Activated B cell treated with CpG ODN at 0.5 μM for 24 hours (primary cell): ENCODE data around the gene WARS2. TPM values are rescaled to one million over a fixed set of nuclear protein-coding genes. Genes with fewer than 3 reads are reported as not detected.

Source experiments
- ATAC-seq: fragments of 200-7000 bp; cut with Tn5 transposase; one replicate; pipeline ENCODE4 v1.10.0; 2021; ENCODE audit warnings: low read depth, mild to moderate bottlenecking, moderate library complexity
- CTCF ChIA-PET: fragments of 350-600 bp; sonication (Branson Sonifier 250); formaldehyde crosslinking; loops from one replicate; lab custom pipeline; 2021; ENCODE audit warnings: antibody characterized with exemption; lab: Charles Lee
- POLR2A ChIA-PET: fragments of 350-600 bp; sonication (Branson Sonifier 250); formaldehyde crosslinking; loops from one replicate; lab custom pipeline; 2021; ENCODE audit warnings: antibody characterized with exemption; lab: Charles Lee
- DNase-seq: peaks from one replicate; pipeline ENCODE4 v3.0.0; 2022
- H3K27ac Mint-ChIP-seq: one replicate; pipeline ENCODE4 v1.8.0; 2020; ENCODE audit warnings: mixed read lengths
- H3K27me3 Mint-ChIP-seq: one replicate; pipeline ENCODE4 v1.8.0; 2021; ENCODE audit warnings: mixed read lengths
- H3K36me3 Mint-ChIP-seq: one replicate; pipeline ENCODE4 v1.8.0; 2021; ENCODE audit warnings: low read depth, mixed read lengths
- H3K4me1 Mint-ChIP-seq: one replicate; pipeline ENCODE4 v1.8.0; 2021; ENCODE audit warnings: mixed read lengths
- H3K4me3 Mint-ChIP-seq: one replicate; pipeline ENCODE4 v1.8.0; 2020; ENCODE audit warnings: mild to moderate bottlenecking, mixed read lengths
- H3K9me3 Mint-ChIP-seq: one replicate; pipeline ENCODE4 v1.8.0; 2020; ENCODE audit warnings: mixed read lengths
- CTCF ChIP-seq: fragments of 200-600 bp; IDR thresholded peaks from one replicate; pipeline ENCODE4 v1.8.0; 2022; ENCODE audit warnings: antibody characterized with exemption, mild to moderate bottlenecking
- intact Hi-C: fragments of 100-400 bp; cut with micrococcal nuclease; formaldehyde crosslinking; loops from one replicate; pipeline ENCODE4 v1.15.1; 2024
- total RNA-seq: library from RNA; stranded (reverse); gene quantifications from 2 replicates; pipeline ENCODE4 v1.2.3, GENCODE V29; 2022

The WARS2 gene
- total RNA-seq, 1 donor from 2014 or later, result 15.1 TPM

DNA sequence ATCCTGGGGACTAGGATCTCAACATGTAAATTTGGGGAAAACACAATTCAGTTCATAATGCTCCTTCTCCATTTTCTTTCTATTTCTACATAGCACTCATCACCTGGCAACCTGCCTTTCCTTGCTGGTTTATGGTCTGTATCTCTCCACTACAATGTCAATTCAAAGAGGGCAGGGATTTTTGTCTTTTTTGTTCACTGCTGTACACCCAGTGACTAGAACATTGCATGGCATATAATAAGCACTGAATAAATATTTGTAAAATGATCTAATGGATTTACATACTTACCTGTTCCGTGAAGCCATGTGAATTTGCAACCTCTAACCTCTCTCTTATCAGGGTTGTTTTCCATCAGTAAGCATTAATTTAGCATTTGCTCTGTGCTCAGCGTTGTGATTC lies 124.9 kb downstream of the WARS2 start:
- POLR2A ChIA-PET, result no interaction called here
- no peak for TF ChIP-seq CTCF
- intact Hi-C loops, result no loop called here
- H3K4me1 Mint-ChIP-seq, result no peaks in the 10 kb centered on the region
- peaks cover 9% of the 10 kb centered on the region for H3K36me3 Mint-ChIP-seq
- DNase-seq (no peak), ATAC-seq (no peak)
- no peak overlapping the region for H3K27ac Mint-ChIP-seq
- peaks cover 1% of the 10 kb centered on the region for H3K27me3 Mint-ChIP-seq
- no peaks in the 10 kb centered on the region for H3K9me3 Mint-ChIP-seq
- no peak overlapping the region for H3K4me3 Mint-ChIP-seq
- CTCF ChIA-PET, result no interaction called here

- DNase-seq, result no peak
- no peak overlapping the region for H3K27ac Mint-ChIP-seq
- H3K27me3 Mint-ChIP-seq, result peaks cover 17% of the 10 kb centered on the region
- peaks cover 3% of the 10 kb centered on the region for H3K36me3 Mint-ChIP-seq
- no peak for TF ChIP-seq CTCF
- POLR2A ChIA-PET, result no interaction called here
- H3K4me1 Mint-ChIP-seq, result peaks cover 10% of the 10 kb centered on the region
- intact Hi-C loops, result no loop called here
- H3K9me3 Mint-ChIP-seq, result no peaks in the 10 kb centered on the region
- no peak overlapping the region for H3K4me3 Mint-ChIP-seq
- CTCF ChIA-PET, result no interaction called here
- ATAC-seq, result no peak
These were observed 128.1 kb downstream of the WARS2 start for GRCh38 chr1:119012383-119012782.

GRCh38 chr1:119011706-119012105 lies 128.7 kb downstream of the WARS2 start:
- H3K4me3 Mint-ChIP-seq, result no peak overlapping the region
- no peak overlapping the region for H3K27ac Mint-ChIP-seq
- no peak for TF ChIP-seq CTCF
- no peaks in the 10 kb centered on the region for H3K9me3 Mint-ChIP-seq
- ChIA-PET POLR2A (no interaction called here), CTCF (no interaction called here)
- peaks cover 3% of the 10 kb centered on the region for H3K36me3 Mint-ChIP-seq
- ATAC-seq (no peak), DNase-seq (no peak)
- H3K4me1 Mint-ChIP-seq, result peaks cover 10% of the 10 kb centered on the region
- intact Hi-C loops, result no loop called here
- H3K27me3 Mint-ChIP-seq, result peaks cover 21% of the 10 kb centered on the region

GRCh38 chr1:119011116-119011515 lies 129.3 kb downstream of the WARS2 start:
- H3K4me3 Mint-ChIP-seq, result no peak overlapping the region
- POLR2A ChIA-PET, result no interaction called here
- TF ChIP-seq CTCF, result no peak
- H3K9me3 Mint-ChIP-seq, result no peaks in the 10 kb centered on the region
- intact Hi-C loops, result no loop called here
- DNase-seq (no peak), ATAC-seq (no peak)
- H3K27me3 Mint-ChIP-seq, result peaks cover 26% of the 10 kb centered on the region
- CTCF ChIA-PET, result interaction anchor here (1.1 kb wide), 1 partner anchor 859 kb away, joined by 4 read pairs; no protein-coding TSS in a partner anchor
- peaks cover 3% of the 10 kb centered on the region for H3K36me3 Mint-ChIP-seq
- H3K4me1 Mint-ChIP-seq, result peaks cover 13% of the 10 kb centered on the region
- no peak overlapping the region for H3K27ac Mint-ChIP-seq

- H3K27me3 Mint-ChIP-seq, result peaks cover 33% of the 10 kb centered on the region
- peaks cover 3% of the 10 kb centered on the region for H3K36me3 Mint-ChIP-seq
- H3K4me3 Mint-ChIP-seq, result no peak overlapping the region
- ATAC-seq (no peak), DNase-seq (no peak)
- H3K4me1 Mint-ChIP-seq, result peaks cover 13% of the 10 kb centered on the region
- ChIA-PET CTCF (interaction anchor here (1.1 to 2.5 kb wide), 2 partner anchors 858 to 859 kb away, joined by 4 to 19 read pairs; no protein-coding TSS in a partner anchor), POLR2A (no interaction called here)
- no peak for TF ChIP-seq CTCF
- intact Hi-C loops, result no loop called here
- H3K27ac Mint-ChIP-seq, result no peak overlapping the region
- no peaks in the 10 kb centered on the region for H3K9me3 Mint-ChIP-seq
These were observed 130.3 kb downstream of the WARS2 start for GRCh38 chr1:119010201-119010600.
